ENCODE data around the gene C9orf153. TPM values are rescaled to one million over a fixed set of nuclear protein-coding genes. Genes with fewer than 3 reads are reported as not detected.

Gene C9orf153
- total RNA-seq, 1 donor from 2014 or later = 0.19 TPM

DNA sequence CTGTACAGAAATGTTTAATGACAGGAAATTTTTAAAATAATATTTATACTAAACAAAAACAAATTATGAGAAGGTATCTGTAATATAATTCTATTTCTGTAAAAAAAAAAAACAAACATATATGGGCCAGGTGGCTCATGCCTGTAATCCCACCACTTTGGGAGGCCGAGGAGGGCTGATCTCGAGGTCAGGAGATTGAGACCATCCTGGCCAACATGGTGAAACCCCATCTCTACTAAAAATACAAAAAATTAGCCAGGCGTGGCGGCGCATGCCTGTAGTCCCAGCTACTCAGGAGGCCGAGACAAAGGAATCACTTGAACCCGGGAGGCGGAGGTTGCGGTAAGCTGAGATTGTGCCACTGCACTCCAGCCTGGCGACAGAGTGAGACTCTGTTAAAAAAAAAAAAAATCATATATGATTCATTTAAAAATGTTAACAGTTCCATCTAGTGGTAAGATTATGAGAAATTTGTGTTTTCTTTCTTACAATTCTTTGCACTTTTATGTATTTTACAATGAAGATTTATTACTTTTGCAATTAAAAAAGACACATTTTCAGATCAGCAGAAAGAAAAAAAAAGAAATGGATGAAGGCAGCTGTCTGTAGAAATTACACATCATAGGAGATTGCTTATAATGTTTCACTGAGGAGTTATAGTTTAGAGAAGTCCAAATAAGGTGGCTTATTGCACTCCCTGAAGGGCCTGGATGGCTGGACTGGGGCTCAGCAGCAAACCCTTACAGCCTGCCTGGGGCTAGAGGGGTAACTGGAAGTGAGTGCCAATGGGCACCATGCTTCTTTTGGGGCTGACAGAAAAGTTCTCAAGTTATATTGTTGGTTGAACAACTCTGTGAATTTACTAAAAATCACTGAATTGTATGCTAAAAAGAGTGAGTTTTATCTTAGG lies 20.3 kb downstream of the C9orf153 start:
- Mint-ChIP-seq H3K36me3 (ENCODE audit: low read depth) (no peaks in the 10 kb centered on the region), H3K4me1 (peaks cover 15% of the 10 kb centered on the region)

DNA sequence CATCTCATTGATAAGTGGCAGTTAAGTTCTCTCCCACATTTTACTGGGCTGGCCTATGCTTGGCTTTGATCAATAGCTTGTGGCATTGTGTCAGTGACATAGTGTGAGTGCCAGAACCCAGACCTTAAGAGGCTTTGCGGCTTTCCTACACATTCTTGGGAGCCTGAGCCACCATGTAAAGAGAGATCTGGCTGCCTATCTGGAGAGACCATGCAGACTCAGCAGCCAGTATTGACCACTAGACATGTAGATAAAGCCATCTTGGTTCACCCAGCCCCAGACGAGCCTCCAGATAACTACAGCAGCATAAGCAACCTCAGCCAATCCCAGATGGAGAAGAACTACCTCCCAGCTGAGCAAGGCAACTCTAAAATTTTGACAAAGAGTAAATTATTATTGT lies 28.6 kb downstream of the C9orf153 start:
- H3K9me3 Mint-ChIP-seq = no peaks in the 10 kb centered on the region
- H3K27ac Mint-ChIP-seq (ENCODE audit: unreplicated experiment) = no peak overlapping the region
- TF ChIP-seq, protein P1, sequence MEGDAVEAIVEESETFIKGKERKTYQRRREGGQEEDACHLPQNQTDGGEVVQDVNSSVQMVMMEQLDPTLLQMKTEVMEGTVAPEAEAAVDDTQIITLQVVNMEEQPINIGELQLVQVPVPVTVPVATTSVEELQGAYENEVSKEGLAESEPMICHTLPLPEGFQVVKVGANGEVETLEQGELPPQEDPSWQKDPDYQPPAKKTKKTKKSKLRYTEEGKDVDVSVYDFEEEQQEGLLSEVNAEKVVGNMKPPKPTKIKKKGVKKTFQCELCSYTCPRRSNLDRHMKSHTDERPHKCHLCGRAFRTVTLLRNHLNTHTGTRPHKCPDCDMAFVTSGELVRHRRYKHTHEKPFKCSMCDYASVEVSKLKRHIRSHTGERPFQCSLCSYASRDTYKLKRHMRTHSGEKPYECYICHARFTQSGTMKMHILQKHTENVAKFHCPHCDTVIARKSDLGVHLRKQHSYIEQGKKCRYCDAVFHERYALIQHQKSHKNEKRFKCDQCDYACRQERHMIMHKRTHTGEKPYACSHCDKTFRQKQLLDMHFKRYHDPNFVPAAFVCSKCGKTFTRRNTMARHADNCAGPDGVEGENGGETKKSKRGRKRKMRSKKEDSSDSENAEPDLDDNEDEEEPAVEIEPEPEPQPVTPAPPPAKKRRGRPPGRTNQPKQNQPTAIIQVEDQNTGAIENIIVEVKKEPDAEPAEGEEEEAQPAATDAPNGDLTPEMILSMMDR (conservative IDR thresholded peaks at IDR 0.05) = no peak
- no peaks in the 10 kb centered on the region for H3K36me3 Mint-ChIP-seq (ENCODE audit: low read depth)
- DNase-seq (ENCODE audit: low read depth, low spot score) = no peak
- no peaks in the 10 kb centered on the region for H3K27me3 Mint-ChIP-seq (ENCODE audit: low read depth)
- H3K4me3 Mint-ChIP-seq = no peak overlapping the region
- peaks cover 5% of the 10 kb centered on the region for H3K4me1 Mint-ChIP-seq

More for the DNA sequence above, 20.3 kb downstream of the C9orf153 start:
- no peak overlapping the region for H3K27ac Mint-ChIP-seq (ENCODE audit: unreplicated experiment)
- no peak overlapping the region for H3K4me3 Mint-ChIP-seq
- TF ChIP-seq, protein P1 (conservative IDR thresholded peaks at IDR 0.05) = no peak
- DNase-seq (ENCODE audit: low read depth, low spot score) = no peak
- H3K27me3 Mint-ChIP-seq (ENCODE audit: low read depth) = no peaks in the 10 kb centered on the region
- H3K9me3 Mint-ChIP-seq = no peaks in the 10 kb centered on the region

DNA sequence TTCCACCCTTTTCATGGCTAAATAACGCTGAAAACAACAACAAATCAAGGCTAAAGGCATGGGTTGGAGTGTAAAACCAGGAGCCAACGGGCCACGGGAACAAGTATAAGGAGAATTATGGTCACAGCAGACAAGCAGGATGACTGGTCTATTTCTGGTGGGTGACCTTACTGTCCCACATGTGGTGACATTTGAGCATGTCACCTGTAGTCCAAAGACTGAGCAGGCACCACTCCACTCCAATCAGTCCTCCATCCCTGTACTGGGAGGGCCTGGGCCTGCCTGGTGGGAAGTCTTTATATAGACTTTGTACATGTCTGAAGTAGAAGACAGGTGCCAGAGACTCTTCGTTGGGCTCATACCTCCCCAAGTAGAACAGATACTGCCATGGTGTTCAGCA lies 36.8 kb downstream of the C9orf153 start:
- H3K4me3 Mint-ChIP-seq = no peak overlapping the region
- TF ChIP-seq, protein P1 (conservative IDR thresholded peaks at IDR 0.05) = no peak
- no peaks in the 10 kb centered on the region for H3K9me3 Mint-ChIP-seq

DNA sequence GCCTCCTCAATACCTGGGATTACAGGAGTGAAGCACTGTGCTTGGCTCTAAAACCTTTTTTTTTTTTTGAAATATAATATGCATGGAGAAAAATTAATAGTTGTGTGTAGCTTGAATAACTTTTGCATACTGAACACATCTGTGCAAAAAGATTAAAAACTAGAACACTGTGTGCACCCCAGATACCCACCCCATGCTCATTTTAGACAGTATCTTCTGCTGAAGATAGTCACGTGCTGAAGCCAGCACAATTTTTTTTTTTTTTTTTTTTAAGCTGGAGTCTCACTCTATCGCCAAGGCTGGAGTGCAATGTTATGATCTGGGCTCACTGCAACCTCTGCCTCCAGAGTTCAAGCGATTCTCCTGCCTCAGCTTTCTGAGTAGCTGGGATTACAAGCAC lies 39.9 kb downstream of the C9orf153 start:
- no peaks in the 10 kb centered on the region for H3K36me3 Mint-ChIP-seq (ENCODE audit: low read depth)
- no peak for DNase-seq (ENCODE audit: low read depth, low spot score)
- no peaks in the 10 kb centered on the region for H3K27me3 Mint-ChIP-seq (ENCODE audit: low read depth)
- H3K27ac Mint-ChIP-seq (ENCODE audit: unreplicated experiment) = no peak overlapping the region
- H3K4me1 Mint-ChIP-seq = no peaks in the 10 kb centered on the region
- no peaks in the 10 kb centered on the region for H3K9me3 Mint-ChIP-seq
- no peak overlapping the region for H3K4me3 Mint-ChIP-seq
- TF ChIP-seq, protein P1 (conservative IDR thresholded peaks at IDR 0.05) = no peak

More for the DNA sequence above, 36.8 kb downstream of the C9orf153 start:
- H3K4me1 Mint-ChIP-seq = no peaks in the 10 kb centered on the region
- no peak for DNase-seq (ENCODE audit: low read depth, low spot score)
- H3K36me3 Mint-ChIP-seq (ENCODE audit: low read depth) = no peaks in the 10 kb centered on the region
- no peak overlapping the region for H3K27ac Mint-ChIP-seq (ENCODE audit: unreplicated experiment)
- no peaks in the 10 kb centered on the region for H3K27me3 Mint-ChIP-seq (ENCODE audit: low read depth)

DNA sequence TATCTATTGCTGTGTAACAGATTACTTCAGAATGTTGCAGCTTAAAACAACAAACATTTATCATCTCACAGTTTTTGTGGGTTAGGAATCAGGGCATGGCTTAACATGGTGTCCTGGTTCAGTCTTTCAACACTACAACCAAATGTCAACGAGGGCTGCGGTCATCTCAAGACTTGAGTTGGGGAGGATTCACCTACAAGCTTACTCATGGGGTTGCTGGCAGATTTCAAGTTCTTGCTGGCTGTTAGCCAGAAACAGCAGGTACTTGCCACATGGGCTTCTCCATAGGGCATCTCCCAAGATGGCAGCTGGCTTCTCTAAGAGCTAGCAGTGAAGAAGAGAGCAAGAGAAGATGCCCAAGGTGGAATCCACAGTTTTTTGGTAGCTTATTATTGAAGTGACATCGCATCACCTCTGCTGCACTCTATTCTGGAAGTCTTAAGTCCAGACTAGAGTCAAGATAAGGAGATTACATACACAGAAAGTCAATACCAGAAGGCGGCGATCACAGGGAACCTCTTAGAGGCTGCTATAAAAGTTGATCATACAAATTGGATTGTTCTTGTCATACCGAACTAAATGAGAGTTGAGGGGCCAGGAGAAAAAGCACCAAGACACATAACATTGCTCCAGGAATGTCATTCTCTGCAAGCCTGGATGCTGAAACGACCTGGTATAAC lies 42.2 kb downstream of the C9orf153 start:
- Mint-ChIP-seq H3K27me3 (ENCODE audit: low read depth) (no peaks in the 10 kb centered on the region), H3K4me3 (no peak overlapping the region), H3K36me3 (ENCODE audit: low read depth) (no peaks in the 10 kb centered on the region), H3K27ac (ENCODE audit: unreplicated experiment) (no peak overlapping the region), H3K9me3 (no peaks in the 10 kb centered on the region), H3K4me1 (no peaks in the 10 kb centered on the region)
- TF ChIP-seq, protein P1 (conservative IDR thresholded peaks at IDR 0.05) = no peak
- no peak for DNase-seq (ENCODE audit: low read depth, low spot score)

All from neural crest cell (in vitro differentiated cells).